HG03139 (cell line): ENCODE measurements around the gene SLC17A7.

Experiments
- ATAC-seq: cut with Tn5 transposase; IDR thresholded peaks from one replicate; pipeline ENCODE4 v1.9.1; 2021; ENCODE audit not compliant: unreplicated experiment

Gene SLC17A7

DNA sequence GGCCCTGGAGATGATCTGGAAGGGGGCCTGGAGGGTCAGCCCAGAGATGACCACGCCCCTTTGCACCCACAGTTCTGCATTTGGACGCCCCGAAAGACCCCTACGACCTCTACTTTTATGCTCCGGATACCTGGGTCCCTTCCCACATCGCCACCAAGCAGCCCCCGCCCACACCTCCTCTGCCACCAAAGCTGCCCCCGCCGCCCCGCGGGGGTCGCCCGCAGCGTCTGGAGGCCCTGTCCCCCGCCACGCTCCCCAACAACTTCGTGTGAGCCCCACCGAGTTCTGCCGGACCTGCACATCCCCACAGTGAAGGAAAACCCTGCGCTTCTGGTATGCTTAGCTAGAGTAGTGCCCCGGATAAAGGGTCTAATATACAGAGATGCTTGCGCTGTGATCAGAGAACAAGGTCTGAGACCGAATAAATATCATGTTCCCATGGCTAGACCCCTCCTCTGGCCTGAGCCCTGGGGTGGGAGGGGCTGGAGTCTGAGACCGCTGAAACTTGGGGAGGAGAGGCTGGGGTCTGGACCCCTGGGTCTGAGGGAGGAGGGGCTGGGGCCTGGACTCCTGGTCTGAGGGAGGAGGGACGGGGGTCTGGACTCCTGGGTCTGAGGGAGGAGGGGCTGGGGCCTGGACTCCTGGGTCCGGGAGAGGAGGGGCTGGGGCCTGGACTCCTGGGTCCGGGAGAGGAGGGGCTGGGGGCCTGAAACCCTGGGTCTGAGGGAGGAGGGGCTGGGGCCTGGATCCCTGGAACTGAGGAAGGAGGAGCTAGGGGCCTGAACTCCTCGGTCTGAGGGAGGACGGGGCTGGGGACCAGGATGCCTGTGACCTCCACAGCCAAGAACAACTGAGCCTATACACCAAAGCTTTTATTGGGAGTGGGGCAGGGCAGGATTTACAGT lies 12.5 kb downstream of the SLC17A7 start:
- ATAC-seq = no peak

DNA sequence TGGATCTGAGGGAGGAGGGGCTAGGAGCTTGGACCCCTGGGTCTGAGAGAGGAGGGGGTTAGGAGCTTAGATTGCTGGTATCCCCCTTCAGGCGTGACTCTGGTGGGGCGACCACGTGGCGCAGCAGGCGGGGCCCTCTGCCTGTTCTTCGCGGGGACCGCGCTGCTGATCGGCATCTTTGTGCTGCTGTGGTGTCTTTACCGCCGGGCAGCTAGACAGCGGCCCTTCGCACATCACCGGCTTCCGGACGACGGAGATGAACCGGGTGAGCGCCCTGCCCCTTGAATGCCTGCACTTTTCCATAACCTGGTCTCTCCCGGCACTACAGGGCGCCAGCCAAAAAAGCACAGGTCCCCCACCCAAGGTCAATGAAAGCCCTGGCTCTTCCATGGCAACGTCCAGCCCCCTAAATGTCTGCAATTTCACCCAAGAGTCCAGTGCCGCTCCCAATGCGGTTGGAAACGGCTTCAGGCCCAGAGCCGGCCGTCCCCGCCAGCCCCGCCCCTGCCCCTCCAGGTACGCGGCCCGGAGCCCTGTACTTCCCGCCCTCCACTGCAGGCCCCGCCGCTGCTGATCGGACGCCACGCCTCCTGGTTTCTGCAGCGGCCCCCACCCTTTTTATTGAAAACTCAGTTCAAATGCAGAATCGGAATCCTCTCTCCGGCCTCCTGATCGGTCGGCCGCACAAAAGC lies 13.3 kb downstream of the SLC17A7 start:
- ATAC-seq = no peak

DNA sequence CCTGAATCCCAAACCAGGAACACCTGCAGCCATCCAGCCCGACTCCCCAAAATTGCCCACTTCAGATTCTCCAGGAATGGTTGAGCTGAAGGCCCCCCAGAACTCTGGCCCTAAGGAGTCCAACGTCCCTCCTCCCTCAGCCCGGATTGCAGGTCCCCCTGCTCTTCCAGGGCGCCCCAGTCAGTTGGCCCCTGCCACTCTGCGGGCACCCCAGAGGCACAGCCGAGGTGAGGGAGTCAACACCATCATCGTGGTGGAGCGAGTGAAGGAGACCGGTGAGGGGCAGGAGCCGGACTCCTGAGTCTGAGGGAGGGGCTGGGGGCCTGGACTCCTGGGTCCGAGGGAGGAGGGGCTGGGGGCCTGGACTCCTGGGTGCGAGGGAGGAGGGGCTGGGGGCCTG lies 14.0 kb downstream of the SLC17A7 start:
- no peak for ATAC-seq

DNA sequence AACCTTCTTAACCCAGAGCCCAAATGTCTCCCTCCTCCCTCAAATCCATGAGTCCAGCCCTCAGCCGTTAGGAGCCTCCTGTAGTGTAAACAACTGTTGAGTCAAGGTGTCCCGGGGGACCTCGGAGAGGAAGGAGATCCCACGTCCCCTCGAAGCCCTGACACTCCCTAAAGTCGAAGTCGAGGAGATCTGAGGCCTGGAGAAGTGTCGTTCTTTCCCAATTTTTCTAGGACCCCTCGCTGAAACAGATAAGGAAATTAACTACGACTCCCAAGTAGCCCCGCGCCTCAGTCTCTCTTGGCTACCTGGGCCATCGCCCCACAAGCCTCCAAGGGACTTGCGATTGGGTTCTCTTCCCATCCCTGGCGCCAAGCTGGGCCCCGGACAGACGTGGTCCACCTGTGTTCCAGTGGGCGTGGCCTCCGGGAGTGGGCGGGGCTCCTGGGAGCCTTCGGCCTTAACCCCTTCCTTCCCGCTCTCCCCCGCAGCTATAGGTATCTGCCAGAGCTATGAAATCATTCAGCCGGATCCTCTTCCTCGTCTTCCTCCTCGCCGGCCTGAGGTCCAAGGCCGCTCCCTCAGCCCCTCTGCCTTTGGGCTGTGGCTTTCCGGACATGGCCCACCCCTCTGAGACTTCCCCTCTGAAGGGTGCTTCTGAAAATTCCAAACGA lies 15.3 kb downstream of the SLC17A7 start:
- no peak for ATAC-seq

DNA sequence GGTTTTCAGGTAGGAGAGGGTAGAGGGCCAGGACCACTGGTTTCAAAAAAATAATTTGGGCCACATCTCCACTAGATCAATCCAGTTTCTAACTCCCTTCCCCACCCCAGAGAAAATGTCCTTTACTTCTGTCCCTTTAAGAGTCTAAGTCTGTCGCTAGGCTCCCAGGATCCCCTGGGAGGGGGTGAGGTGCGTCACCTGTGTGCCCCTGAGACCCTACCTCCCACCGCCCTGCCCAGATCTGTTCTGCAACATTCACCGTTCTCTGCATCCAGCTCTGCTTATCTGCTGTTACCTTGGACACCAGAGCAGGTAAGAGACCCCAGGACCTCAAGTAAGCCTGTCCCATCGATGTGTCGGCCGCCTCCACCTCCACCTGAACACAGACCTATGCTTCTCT lies 16.1 kb downstream of the SLC17A7 start, which contains the start of gene GFY:
Gene GFY (plus strand): TSS at position 211 of the 400 bp plus-strand sequence. CDS start 1,043 bp downstream, outside the sequence.
- ATAC-seq = no peak

DNA sequence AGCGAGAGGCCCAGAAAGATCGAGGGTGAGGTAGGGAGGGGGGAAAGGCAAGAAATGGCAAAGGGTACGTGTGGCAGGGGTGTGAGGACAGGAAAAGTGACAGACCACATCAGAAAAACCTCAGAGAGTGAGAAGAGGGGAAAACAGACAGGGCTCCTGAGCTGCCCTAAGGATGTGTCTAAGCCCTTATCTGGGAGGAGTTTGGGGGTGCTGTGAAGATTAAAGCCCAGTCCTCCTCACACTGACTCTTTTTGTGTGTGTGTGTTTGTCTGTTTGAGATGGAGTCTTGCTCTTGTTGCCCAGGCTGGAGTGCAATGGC lies 17.4 kb downstream of the SLC17A7 start:
- ATAC-seq = no peak

DNA sequence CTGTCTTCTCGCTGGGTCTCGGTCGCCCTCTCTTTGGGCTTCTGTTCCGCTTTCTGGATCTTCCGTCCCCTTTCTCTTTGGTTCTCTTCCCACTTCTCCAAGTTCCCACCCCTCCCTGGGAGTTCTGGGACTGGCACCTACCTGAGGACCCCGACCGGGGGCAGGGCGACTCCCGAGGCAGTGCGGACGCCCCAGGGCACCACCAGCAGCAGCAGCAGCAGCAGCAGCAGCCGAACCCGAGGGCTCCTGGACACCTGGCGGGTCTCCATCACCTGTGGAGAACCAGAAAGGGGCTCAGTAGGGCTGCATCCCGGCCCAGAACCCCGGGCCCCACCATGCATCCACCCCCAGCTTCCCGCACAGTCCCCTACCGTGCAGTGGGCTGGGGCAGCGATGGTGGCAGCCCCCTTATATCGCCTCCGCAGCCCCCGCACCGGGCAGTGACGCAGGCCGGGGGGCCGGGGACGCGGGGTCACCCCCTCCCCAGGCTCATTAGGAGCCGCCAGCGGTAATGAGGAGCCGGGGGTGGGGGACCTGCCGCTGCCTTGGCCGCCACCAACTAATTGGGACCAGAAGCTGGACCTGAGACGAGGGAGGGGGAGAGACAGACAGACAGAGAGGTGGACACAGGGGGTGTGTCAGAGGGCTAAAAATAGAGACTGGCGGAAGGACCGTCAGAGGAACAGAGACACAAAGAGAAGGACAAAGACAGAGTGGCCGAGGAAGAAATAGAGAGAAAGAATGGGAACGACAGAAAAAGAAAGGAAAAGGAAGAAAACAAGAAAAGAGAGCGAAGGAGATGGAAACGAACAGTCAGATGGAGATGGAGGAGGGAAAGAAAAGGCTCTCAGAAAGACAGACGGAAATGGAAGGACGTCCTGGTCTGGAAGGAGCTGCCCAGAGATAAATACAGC lies 18.0 kb downstream of the SLC17A7 start, which contains the start of gene PTH2:
Gene PTH2 (minus strand): TSS at position 371 of the 914 bp plus-strand sequence. CDS start 102 bp downstream, at position 269.
- no peak for ATAC-seq

DNA sequence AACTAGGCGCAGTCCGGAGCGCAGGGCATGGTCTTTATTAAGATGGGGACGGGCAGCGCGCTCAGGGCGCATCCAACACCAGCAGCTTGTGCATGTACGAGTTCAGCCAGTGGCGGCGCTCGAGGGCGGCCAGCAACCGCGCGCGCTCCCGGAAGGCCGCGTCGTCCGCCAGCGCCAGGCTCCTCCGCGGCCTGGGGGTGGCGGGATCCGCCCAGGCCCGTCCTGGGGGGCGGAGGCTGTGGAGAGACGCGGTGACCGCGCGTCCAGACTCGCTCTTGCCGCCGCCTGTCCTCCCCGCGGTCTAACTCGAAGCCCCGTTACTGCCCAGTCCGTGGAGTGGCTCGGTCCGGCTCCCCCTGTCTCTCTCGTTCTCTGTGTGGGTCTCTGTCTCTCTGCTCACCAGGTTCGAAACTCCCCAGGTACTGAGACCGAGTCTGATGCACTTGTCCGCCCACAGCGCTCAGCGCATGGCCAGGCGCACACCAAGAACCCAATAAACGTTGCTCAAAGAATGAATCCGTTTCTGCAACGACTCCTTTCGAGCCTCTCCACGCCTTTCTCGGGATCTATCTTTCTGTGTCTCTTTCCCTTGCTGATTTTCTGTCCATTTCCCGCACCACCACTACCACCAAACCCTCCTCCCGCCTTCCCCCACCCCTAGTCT lies 18.8 kb downstream of the SLC17A7 start:
- no peak for ATAC-seq

DNA sequence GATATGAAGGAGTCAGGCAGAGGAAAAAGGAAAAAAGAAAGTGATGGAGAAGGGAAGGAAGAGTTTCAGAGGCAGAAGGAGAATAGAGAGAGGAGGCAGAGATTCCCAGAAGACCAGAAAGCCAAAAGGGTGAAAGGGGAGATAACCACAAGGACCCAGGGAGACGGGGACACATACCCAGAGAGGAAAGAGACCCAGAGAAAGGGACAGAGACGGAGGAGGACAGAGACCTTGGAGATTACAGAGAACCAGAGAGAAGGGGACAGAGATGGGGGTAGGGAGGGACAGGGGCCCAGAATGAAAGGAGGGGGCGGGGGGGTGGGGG lies 19.5 kb downstream of the SLC17A7 start:
- ATAC-seq = no peak

DNA sequence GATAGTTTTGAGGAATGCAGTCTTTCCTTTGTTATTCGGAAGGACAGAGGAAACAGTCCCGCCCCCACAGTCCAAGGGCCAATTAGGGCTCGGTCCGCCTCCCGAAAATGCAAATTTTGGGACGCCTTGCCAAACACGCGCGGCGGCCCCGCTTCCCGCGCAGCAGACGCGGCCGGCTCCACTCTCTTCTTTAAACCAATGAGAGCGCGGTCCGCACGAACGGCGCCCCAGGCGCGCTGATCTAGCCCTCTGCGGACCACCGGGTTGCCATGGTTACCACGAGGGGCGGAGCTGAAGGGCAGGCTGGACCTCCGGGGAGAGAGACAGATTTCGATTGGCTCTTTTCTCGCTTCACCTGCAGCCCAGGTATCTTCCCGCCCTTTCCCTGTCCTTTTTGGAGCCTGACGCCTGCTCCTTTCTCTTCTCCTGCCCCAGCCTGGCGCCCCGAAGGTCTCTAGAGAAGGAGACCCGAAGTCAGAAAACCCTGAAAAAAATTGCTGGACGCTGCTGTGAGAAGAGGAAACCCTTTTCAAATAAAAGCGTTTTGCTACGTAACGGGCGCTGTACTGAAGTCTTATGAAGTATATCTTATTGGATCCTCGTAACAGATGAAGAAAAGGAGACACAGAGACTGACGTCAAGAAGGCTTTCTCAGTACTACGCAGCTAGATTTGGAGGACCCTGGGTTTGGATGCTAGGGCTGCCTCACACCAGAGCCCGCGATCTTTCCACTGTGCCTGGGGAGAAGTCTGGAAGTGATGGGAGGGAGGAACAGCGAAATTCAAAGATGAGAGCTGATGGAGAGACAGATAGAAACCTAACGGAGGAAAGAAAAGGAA lies 20.1 kb downstream of the SLC17A7 start:
- ATAC-seq = no peak

DNA sequence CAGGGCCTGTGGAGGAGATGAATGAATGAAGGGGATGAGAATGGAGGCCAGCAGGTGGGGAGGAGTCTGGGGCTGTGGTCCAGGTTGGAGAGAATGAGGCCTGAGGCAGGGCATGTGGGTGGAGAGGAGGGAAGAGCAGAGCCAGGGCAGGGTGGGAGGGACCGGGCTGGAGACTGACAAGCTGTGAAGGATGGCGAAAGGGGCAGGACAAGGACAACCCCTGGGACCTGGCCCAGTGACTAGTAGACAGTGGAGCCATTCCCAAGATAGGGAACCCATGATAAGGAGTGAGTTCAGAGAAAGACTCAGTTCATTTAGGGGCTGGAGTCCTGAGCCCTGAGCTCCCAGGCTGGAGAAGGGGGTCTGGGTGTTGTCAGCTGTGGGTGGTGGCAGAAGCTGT lies 21.1 kb downstream of the SLC17A7 start:
- no peak for ATAC-seq

DNA sequence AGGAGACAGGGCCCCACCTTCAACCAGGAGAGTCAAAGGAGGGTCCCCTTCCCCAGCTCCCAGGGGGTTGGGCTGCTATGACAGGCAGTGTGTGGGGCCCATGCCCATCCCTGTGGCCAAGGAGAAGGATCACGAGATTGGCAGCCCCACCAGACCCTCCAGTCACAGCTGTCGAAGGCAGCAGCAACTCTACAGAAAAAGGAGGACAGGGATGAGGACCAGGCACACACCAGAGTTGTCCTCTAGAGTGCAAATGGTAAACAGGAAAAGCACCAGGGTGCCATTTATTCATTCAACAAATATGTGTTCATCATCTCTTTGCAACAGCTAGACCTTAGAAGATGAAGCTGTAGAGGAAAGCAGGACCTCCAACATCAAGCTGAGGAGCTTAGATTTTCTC lies 22.2 kb downstream of the SLC17A7 start:
- no peak for ATAC-seq

DNA sequence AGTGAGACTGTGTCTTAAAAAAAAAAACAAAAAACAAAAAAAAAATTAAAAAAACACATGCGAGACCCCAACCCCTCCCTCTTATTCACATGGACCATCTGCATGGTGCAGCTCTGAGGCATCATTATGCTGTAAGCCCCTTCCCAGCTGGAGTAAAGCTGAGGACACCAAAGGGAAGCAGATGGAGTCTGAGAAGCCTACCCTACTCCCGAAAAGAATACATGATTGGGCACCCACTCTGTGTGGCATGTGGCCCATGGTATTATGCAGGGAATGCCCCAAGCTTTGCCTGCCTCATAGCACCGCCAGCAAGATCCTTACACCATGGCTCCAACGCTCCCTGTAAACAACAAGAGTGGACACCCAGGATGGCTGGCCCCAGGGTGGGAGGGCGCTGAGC lies 22.8 kb downstream of the SLC17A7 start:
- ATAC-seq = no peak

DNA sequence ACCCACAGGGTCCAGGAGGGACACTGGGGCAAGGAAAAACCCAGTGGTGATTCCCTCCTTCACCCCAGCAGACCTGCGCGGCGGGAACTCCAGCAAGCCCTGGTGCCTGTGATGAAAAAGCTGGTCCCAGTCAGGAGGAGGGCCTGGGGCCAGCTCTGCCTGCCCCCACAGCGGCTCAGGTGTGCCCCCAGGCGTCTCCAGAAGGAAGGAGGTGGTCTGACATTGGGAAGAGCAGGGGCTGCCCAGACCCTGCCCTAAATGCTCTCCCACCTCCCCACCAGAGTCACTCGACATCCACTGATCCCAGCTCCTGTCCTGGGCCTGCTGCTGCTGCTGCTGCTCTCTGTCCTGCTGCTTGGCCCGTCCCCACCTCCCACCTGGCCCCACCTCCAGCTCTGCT lies 24.2 kb downstream of the SLC17A7 start:
- no peak for ATAC-seq

DNA sequence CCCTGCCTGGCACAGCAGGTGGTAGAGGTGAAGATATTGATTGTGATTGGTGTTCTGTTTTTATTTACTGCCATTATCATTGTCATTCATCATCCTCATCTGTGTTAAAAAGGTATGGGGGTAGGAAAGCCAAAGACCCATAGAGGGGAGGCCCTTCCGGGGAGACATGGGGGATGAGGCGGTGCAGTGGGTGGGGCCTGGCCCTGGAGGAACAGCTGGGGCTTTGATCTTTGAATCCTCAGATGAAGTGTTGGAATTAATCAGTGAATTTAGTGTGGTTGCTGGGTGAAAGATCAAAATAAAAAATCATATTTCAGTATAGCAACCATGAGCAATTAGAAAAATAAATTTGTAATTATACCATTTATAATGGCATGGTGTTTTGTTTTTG lies 25.5 kb downstream of the SLC17A7 start:
- ATAC-seq = no peak

DNA sequence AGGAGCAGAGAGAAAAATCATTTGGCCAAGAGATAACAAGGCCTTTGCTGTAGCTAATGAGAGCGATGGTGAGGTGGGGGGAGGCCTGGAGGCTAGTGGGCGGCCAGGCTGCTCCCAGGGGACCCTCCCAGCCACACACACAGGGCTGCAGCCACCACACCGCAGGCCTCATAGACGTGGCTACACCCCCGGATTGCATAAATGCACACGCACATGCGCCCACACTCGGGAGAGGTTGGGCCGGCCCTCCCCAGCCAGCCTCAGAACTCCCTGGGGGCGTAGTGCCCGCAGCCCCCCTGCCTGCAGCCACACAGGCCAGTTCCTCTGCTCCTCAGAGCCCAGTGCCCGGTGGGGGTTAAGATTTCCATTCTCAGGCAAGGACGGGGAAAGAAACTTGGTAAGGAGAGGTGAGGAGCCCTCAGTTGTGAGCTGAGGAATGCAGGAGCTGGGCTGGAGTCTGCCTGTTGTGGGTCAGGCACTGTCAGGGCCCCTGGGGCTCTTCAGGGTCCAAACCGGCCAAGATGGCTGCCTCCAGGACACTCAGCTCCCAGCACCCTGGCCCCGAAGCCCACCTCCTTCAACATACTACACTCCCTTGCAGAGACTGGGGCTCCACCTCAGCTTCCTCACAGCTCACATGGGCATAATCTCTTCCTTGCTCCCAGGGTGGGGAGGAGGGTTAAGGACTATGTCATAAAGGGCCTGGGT lies 26.1 kb downstream of the SLC17A7 start:
- ATAC-seq = no peak

DNA sequence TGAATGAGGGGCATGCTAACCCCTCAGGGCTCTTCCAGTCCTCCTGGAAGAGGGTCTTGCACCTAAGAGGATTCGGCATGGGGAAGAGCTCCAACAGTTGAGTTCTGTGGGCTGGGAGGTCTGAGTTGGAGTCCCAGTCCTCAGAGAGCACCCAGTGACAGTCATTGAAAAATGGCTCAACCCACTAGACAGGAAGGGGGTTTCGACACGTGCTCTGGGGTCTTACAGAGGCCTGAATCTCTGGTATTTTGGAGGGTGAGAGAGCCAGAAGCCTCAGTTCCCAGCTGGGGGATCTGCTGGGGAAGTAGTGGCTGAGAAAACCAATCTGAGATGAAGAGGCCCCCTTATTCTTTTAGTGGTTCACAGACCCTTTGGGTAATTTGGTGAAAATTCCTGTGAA lies 27.1 kb downstream of the SLC17A7 start:
- no peak for ATAC-seq

DNA sequence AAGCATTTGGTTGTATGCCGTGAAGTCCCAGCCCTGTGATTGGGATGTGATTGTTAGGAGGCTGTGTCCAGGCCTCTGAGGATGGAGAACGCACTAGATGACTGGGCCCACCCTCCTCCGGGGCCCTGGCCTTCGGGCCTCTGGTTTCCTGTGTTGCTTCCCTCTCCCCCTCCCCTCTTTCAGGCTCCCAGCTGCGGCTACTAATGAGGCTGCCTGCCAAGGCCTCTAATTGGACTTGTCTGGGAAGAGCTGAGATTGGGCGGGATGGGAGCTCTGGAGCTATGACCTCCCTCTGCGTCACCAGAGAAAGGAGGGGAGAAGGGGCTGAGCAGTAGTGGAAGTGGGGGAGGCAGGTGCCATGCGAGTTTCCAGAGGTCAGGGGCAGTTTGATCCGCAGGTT lies 28.0 kb downstream of the SLC17A7 start:
- ATAC-seq = no peak
